NCI-H460 (cell line): Measurements from ENCODE around the gene CDCA7L. TPM values are rescaled to one million over a fixed set of nuclear protein-coding genes. Genes with fewer than 3 reads are reported as not detected.
"Not testable (repeated sequence)": the region's sequence is repeated elsewhere in the genome, so short reads cannot be mapped to it uniquely, and the experiment has no call there.

Experiments used
- DNase-seq: peaks from one replicate; pipeline ENCODE4 v3.0.0-alpha.2; 2016; ENCODE audit warnings: low read depth; ENCODE audit errors: extremely low read depth
- total RNA-seq: library from RNA; depleted of rRNA; stranded (reverse); fragments of >200 nt; shearing (Covaris generic); gene quantifications from 2 replicates; pipeline ENCODE4 v1.2.3, GENCODE V29; 2014

Gene CDCA7L
- total RNA-seq, 1 experiment from 2014 or later = 38.2 TPM

DNA sequence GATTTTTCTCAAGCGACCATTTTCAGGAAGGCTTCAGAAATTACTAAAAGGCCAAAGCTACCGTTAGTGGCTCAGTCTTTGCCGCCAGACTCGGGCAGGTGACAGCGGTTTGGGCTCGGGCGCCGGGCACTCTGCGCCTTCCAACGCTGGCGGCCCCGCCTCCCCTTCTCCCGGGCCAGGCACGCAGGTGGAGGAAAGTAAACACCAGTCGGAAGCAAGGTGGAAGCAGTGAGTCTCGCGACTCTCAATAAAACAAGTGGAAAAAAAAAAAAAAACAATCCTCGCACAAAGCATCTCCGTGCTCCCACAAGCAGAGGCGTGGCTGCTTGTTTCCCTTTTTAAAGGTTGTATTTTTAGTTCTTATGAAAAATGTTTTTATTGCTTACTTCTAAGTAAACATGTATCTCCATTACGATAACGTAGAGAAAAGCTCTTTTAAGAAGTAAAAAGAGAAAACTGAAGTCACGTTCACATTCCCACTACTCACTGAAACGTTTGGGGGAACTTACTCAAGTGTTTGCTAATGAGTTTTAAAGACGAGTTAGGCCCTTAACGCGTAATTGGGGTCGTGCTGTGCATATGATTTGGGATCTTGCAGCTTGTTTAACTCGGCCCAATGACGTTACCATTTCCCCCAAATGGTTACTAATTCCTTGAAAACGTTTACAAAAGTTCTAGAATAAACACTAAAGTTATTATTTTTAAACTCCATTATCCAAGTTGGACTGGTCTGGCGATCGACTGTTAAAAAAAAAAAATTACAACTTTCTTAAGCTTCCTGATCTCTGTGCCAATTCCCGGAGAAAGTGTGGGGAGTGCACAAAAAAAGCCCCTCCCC lies 864 bp downstream of the CDCA7L start:
- DNase-seq = peak; percentile 19

DNA sequence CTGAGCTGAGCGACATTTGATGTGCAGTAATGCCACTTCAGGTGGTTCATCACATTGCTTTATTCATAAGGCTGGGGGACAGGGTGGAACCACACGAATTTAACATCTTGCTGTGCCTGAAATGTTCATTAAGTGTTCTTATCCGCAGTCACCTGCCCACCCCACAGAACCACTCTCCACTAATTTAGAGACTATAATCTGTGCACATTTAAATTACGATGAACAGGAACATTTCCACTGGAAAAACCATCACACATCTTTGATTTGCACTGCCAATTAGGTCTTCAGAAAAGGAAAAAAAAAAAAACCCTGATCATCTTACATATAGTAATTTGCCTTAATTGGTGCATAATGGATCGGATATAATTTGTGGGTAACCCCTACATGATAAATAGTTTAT lies 2.3 kb downstream of the CDCA7L start:
- no peak for DNase-seq

DNA sequence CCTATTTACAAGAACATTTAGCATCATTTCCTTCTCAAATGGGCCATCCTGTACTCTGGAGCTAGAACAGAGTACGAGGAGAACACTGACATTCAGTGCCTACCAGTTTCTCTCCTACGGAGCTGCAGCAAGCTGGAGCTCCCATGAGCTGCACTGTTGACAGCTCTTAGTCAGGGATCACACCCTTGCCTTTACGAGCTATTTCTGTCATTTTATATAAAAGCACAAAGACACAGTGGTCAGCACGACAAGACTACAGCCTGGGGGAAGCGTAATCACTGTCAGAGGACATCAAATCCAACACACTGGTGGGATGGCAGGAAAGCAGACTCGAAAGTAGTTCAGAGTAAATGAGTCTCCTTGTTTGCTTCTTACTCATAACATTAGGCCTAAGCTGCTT lies 2.7 kb downstream of the CDCA7L start:
- DNase-seq = no peak

DNA sequence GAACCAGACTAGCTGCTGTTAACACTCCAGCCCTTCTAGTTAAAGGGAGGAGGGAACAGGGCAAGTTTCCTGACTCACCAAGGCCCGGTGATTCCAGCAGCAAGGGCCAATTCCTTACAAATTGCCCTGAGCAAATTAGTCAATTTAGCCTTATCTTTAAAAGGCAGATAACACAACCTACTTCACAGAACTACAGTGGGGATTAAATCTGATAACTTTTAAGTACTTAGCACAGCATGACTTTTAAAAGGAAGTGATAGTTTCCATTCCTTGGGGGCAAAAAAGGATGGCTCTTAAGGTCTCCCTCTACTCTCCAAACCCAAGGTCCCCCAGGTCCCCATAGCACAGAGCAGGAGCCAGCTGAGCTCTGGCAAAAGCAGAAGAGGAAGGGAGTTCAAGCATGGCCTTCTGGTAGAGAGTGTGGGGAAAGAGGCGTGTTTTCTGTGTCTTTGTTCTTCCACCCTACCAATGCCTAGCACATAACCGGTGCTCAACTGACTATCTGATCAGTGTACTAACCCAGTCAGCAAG lies 4.0 kb downstream of the CDCA7L start:
- DNase-seq = no peak

DNA sequence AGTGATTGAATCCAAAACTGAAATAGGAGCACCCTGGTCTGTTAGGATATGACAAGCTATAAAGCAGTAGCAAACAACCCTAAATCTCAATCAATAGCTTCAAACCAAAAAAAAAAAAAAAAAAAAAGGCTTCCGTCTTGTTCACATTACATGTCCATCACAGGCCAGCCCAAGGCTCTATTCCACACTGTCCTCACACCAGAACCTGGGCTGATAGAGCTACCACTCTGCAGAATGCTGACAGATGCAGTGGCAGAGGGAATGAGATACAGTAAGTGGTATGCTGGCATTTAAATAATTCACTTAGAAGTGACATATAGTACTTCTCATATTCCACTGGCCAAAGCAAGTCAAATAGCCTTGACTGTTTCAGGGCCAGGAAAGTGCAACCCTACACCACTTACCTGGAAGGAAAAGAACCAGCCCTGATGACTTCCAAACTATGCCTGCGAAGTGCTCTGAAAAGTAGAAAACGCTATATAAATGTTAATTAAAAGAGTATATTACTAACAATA lies 5.8 kb downstream of the CDCA7L start:
- no peak for DNase-seq

DNA sequence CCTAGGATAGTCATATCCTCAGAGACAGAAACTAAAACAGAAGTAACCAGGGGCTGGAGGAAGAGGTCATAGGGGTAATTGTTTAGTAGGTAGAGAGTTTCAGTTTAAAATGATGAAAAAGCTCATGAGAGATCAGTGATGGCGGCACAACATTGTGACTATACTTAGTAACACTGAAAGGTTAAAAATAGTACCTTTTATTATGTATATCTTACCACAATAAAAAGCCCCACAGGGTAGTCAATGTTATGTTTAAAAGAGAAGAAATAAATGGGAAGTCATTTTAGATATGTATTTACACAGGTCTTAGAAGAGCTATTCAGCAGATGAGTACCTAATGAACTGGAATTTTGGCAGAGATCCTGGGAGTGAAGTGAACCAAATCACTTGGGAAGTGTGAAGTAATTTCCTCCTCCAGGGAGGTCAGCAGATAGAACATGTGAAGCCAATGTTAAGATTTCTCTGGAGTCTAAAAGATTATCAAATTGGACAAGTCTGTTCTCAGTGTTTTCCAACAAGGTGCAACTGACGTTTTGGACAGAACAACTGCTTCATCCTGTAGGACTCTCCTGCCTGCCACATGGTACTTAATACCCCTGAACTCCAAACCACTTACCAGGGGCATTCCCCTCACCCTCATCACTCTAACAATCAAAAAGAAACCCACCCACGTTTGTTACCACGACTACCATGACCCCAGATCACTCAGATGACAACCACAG lies 6.4 kb downstream of the CDCA7L start:
- no peak for DNase-seq

DNA sequence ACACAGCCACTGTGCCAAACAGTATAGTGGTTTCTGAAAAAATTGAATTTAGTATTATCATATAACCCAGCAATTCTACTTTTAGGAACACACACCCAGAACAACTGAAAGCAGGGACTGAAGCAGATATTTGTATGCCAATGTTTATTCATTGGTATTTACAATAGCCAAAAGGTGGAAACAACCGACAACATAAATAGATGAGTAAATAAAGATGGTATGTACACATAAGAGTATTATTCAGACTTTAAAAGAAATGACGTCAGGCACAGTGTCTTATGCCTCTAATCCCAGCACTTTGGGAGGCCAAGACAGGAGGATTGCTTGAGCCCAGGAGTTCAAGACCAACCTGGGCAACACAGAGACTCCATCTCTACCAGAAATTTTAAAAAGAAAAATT lies 7.2 kb downstream of the CDCA7L start:
- DNase-seq = no peak

DNA sequence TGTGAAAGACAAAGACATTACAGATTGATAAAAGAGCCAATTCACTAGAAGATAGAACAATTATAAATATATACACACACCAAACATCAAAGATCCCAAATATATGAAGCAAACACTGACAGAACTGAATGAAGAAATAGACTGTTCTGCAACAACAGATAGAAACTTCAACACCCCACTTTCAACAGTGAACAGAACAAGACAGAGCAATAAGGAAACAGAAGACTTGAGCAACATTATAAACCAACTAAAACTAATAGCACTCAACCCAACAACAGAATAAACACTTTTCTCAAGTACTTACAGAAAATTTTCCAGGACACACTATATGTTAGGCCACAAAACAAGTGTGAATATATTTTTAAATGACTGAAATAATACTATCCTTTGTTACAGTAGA lies 10.9 kb downstream of the CDCA7L start:
- DNase-seq = no peak

DNA sequence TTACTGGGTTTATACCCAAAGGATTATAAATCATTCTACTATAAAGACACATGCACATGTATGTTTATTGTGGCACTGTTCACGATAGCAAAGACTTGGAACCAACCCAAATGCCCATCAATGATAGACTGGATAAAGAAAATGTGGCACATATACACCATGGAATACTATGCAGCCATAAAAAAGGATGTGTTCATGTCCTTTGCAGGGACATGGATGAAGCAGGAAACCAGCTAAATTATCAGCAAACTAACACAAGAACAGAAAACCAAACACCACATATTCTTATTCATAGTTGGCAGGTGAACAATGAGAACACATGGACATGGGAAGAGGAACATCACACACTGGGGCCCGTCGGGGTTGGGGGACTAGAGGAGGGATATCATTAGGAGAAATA lies 12.4 kb downstream of the CDCA7L start:
- not testable (repeated sequence) for DNase-seq

DNA sequence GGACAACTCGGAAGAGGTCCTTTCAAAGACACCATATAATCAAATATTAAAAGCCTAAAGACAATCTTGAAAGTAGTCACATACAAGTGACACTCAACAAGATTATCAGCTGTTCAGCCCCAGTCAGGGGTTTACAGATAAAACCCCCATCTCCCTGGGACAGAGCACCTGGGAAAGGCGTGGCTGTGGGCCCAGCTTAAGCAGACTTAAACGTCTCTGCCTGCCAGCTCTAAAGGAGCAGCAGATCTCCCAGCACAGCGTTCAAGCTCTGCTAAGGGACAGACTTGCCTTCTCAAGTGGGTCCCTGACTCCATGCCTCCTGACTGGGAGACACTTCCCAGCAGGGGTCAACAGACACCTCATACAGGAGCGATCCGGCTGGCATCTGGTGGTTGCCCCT lies 18.0 kb downstream of the CDCA7L start:
- DNase-seq = no peak

DNA sequence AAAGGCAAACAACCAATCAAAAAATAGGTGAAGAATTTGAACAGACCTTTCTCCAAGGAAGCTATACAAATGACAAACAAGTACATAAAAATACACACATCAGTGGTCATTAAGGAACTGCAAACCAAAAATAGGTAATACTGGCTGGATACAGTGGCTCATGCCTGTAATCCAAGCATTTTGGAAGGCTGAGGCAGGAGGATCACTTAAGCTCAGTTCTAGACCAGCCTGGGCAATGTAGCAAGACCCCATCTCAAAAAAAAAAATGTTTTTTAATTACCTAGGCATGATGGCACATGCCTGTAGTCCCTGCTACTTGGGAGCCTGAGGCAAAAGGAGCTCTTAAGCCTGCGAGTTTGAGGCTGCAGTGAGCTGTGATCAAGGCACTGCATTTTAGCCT lies 19.3 kb downstream of the CDCA7L start:
- no peak for DNase-seq

DNA sequence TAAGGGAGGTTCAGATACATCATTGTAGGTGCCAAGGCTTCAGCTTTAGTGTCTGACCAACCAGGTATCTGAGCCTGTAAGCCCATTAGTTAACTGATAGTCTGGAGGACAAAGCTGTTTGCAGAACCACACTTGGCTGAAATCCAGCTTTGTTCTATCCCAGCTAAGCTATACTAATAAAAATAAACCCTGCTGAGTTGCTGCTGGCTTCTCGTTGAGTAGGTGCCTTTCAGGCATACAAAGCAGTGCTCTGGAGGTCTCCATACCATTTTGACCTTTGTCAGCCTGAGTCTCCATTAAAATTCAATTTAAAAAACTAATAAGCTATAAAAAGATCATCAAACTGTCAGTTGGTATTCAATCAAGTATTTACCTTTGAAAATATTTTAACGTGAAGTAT lies 22.0 kb downstream of the CDCA7L start:
- no peak for DNase-seq

DNA sequence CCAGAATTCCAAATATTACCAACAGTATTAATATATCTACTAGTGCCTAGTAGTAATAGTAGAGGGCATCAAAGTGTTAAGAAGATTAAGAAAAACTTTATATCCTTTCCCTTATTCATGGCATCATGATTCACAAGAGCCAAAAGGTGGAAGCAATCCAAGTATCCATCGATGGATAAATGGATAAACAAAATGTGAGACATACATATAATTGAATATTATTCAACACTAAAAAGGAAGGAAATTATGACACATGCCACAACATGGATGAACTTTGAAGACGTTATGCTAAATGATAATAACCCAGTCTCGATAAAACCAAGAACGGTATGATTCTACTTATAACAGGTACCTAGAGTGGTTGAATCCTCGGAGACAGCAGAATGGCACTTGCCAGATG lies 23.1 kb downstream of the CDCA7L start:
- no peak for DNase-seq

DNA sequence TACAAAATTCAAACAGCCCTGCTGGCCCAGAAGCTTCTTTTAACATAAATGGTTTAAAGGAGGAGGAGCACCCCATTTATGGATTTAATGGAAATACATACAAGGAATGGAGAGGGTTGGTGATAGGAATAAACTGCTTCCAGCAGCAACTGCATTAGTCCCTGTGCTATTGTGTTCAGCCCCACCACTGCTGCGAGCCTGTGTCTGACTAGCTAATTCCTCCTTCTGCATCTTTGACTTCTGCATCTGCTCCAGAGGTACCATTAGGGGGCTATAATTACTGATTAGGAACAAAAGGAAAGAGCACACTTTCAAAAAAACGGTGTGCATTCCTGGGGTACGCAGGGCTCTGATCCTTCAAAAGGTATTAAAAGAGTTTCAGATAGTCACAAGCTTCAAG lies 24.8 kb downstream of the CDCA7L start:
- DNase-seq = no peak

DNA sequence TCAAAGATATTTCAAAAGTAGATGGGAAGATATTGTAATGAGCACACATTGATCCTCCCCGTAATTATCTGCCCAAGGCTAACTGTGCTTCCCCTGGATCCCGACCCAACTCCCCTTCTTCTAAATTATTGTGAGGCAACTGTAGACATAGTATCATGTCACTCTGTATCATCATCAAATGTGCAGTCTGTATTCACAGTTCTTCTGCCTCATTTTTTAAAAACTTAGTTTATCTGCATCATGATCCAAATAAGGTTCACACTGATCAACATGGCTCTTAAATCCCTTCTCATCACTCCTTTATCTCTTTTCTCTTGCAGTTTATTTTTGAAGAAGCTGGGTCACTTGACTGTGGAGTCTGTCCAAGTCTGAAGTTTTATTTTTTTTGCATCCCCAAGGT lies 27.5 kb downstream of the CDCA7L start:
- DNase-seq = no peak

DNA sequence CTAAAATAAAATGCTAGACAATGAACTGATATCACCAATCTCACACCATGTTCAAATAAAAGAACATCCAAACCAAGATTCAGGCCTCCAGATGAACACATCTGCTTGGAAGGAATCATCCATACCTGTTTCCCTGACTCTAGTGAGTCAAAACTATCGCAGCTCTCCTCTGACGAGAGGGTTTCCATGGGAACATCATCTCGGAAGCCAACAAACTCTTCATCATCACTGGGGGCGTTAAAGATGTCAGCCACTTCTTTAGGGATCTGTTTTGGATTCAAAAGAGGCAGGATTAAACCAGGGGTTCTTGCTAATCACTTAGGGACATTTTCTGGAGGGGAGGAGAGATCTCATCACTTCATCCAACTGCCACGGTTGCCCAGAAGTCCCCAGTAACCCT lies 29.1 kb downstream of the CDCA7L start:
- DNase-seq = no peak

DNA sequence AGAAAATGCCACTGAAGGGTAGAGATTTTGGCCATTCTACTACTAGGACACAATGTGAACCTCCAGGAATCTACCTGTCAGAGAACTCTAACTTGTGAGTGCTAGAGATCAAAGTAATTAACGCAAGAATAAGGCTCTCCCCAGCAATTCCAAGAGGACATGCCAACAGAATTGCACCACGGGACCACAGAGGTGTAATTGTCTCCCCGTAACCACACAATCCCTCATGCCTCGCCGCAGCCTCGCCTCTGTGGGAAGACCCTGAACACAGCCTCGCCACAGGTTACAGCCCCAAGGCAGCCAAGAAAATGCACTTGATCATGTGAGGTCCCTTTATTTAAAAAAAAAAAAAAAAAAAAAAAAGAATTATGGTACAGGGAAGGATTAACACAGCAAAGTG lies 29.5 kb downstream of the CDCA7L start:
- DNase-seq = no peak

DNA sequence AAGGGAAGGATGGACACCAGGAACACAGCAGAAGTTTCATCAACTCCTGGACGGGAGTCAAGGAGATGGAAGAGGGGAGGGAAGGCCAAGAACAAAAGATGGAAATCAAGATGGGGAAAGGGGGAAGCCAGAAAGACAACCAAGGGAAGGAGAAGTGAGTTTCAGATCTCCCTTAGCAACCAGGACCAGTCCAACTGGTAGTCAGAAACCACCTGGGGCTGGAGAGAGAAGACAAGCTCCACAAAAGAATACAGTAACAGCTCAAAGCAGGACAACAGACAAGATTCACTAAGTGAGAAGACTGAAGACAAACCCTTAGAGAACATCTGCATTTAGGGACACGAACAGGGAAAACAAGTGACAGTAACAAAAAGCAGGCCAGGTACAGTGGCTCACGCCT lies 30.6 kb downstream of the CDCA7L start:
- no peak for DNase-seq

DNA sequence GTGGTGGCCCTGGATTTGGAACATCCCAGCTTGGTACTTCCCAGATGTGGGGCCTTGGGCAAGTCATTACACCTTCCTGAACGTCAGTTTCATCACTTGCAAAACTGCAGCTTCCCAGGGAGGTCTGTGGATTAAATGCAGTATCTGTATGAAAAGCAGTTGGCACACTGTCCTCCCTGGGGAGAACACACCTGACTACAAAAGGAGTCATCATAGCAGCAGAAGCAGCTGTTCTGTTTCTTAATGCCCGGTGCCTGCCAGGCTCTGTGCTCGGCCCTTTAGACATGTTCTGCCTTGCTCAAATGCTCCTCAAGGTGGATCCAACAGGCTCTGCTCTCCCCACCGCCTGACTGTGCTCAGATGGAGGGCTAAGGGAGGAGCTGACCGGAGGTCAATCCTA lies 31.0 kb downstream of the CDCA7L start:
- DNase-seq = no peak

DNA sequence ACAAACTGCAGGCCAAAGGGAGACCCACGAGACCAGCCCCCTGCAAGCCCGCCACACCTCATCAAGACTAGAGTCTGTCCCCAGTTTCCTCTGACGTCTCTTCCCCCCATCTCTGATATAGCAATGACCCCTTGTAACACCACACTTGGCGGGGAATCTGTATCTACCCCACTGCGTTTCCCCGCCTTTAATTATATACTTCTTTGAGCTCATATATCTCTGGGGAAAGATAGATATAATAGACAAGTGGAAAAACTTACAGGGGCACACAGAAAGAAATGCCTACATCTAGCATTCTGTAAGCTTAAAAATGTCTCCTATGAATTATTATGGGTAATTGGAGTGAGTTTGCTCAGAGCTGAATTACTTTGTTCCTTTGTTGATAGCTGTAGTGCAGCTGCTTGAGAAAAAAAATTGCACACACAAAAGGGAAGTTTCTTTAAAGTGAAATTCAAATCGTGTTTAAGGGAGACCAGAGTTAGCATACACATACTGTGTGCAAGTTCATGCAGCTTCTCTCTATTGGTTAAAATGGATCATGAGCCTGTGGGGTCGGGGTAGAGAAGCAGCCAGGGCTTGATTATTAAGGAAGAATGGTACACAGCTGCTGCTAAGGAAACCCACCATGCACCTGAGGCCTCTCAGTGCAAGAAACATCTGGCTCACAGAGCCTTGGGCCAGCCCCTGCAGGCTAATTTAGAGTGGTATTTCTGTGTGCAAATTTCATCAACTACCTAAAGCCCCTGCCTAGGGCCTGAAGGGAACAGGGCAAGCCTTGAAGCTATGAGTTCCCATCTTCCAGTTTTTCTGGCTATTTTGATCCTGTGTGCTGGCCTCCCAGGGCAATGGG lies 32.5 kb downstream of the CDCA7L start:
- no peak for DNase-seq

DNA sequence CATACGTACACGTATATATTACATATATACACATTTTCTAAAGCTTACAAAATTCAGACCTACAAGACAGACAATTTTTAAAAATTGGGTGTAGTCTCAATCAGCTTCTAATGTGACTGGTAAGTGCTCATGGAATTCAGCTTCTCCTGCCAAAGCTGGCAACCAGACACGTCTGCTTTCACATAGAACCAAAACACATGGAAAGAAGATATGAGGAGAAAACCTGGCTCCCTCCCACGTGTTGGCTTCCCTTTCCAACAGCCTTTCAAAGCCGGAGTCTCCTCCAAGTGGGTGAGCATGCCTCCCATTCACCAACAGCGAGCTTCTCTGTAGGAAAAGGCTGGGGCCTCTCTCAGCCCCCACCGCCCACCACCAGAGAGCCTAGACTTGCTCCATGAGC lies 33.4 kb downstream of the CDCA7L start:
- no peak for DNase-seq
